Trophoblast cell (in vitro differentiated cells and primary cell): ENCODE data around the gene BZW2.

Source experiments
- DNase-seq, 2 donors: peaks; one replicate each; pipeline ENCODE4 v3.0.0-alpha.2; 2016
- H2AFZ ChIP-seq: 2 replicates; pipeline ENCODE4 v1.6.1; 2013; ENCODE audit warnings: low read length, moderate library complexity, mild to moderate bottlenecking; ENCODE audit not compliant: insufficient read depth, poor library complexity
- H2AK5ac ChIP-seq: 2 replicates; pipeline ENCODE4 v1.6.1; 2013; ENCODE audit warnings: mild to moderate bottlenecking, low read length
- H2BK120ac ChIP-seq: 2 replicates; pipeline ENCODE4 v1.6.1; 2013; ENCODE audit warnings: low read length, mild to moderate bottlenecking, moderate library complexity; ENCODE audit not compliant: insufficient read depth, poor library complexity
- H2BK12ac ChIP-seq: 2 replicates; pipeline ENCODE4 v1.6.1; 2013; ENCODE audit warnings: mild to moderate bottlenecking, low read length, moderate library complexity
- H2BK5ac ChIP-seq: 2 replicates; pipeline ENCODE4 v1.6.1; 2013; ENCODE audit warnings: low read length, low read depth, moderate library complexity, mild to moderate bottlenecking; ENCODE audit not compliant: poor library complexity
- H3K14ac ChIP-seq: 2 replicates; pipeline ENCODE4 v1.6.1; 2013; ENCODE audit warnings: mild to moderate bottlenecking, low read length
- H3K18ac ChIP-seq: 2 replicates; pipeline ENCODE4 v1.6.1; 2013; ENCODE audit warnings: mild to moderate bottlenecking, low read length
- H3K23ac ChIP-seq: 2 replicates; pipeline ENCODE4 v1.6.1; 2013; ENCODE audit warnings: low read length
- H3K27ac ChIP-seq: 2 replicates; pipeline ENCODE4 v1.5.1; 2013; ENCODE audit warnings: low read depth, mild to moderate bottlenecking, inconsistent platforms, low read length, moderate library complexity
- H3K27me3 ChIP-seq: 2 replicates; pipeline ENCODE4 v1.6.1; 2013; ENCODE audit warnings: inconsistent platforms, mild to moderate bottlenecking, low read length, moderate library complexity; ENCODE audit not compliant: insufficient read depth
- H3K36me3 ChIP-seq, 2 experiments: 1 replicate in 1 of 2; 2 replicates in 1 of 2; pipeline ENCODE4 v1.6.1; 2013; ENCODE audit warnings: low read length in 2 of 2, mild to moderate bottlenecking in 2 of 2, moderate library complexity in 1 of 2; ENCODE audit not compliant: insufficient read depth in 2 of 2, control insufficient read depth in 1 of 2
- H3K4ac ChIP-seq: 2 replicates; pipeline ENCODE4 v1.6.1; 2013; ENCODE audit warnings: low read depth, mild to moderate bottlenecking, low read length, moderate library complexity
- H3K4me1 ChIP-seq, 2 experiments: 1 replicate in 1 of 2; 2 replicates in 1 of 2; pipeline ENCODE4 v1.6.1; 2013; ENCODE audit warnings: low read length in 2 of 2, mild to moderate bottlenecking in 2 of 2, moderate library complexity in 1 of 2; ENCODE audit not compliant: insufficient read depth in 2 of 2, control insufficient read depth in 1 of 2
- H3K4me2 ChIP-seq: 2 replicates; pipeline ENCODE4 v1.6.1; 2013; ENCODE audit warnings: inconsistent platforms, mild to moderate bottlenecking, low read length, moderate library complexity
- H3K4me3 ChIP-seq: 2 replicates; pipeline ENCODE4 v1.5.1; 2013; ENCODE audit warnings: mild to moderate bottlenecking, low read depth, low read length, inconsistent platforms
- H3K79me1 ChIP-seq: one replicate; pipeline ENCODE4 v1.6.1; 2013; ENCODE audit warnings: low read length
- H3K79me2 ChIP-seq: 2 replicates; pipeline ENCODE4 v1.6.1; 2013; ENCODE audit warnings: low read length, mild to moderate bottlenecking; ENCODE audit not compliant: control insufficient read depth, insufficient read depth, poor library complexity
- H3K9ac ChIP-seq: 2 replicates; pipeline ENCODE4 v1.6.1; 2013; ENCODE audit warnings: mild to moderate bottlenecking, low read length
- H3K9me3 ChIP-seq: 2 replicates; pipeline ENCODE4 v1.6.1; 2013; ENCODE audit warnings: low read depth, mild to moderate bottlenecking, control low read depth, inconsistent platforms, low read length; ENCODE audit not compliant: insufficient read depth
- H4K12ac ChIP-seq: 2 replicates; pipeline ENCODE4 v1.6.1; 2013; ENCODE audit warnings: low read depth, mild to moderate bottlenecking, low read length, moderate library complexity
- H4K8ac ChIP-seq: 2 replicates; pipeline ENCODE4 v1.6.1; 2013; ENCODE audit warnings: low read depth, mild to moderate bottlenecking, low read length, moderate library complexity
- H4K91ac ChIP-seq: one replicate; pipeline ENCODE4 v1.6.1; 2013; ENCODE audit warnings: low read depth, mild to moderate bottlenecking, low read length, moderate library complexity
- WGBS: extraction: QIAGEN DNeasy Blood & Tissue Kit; methylation state at CpG from one replicate; pipeline ENCODE4 v1.1.7; 2013; ENCODE audit warnings: missing lambda C conversion rate; ENCODE audit not compliant: insufficient read length, insufficient coverage; ENCODE audit errors: extremely low coverage; 5-methylcytosine and 5-hydroxymethylcytosine counted together

Gene BZW2

DNA sequence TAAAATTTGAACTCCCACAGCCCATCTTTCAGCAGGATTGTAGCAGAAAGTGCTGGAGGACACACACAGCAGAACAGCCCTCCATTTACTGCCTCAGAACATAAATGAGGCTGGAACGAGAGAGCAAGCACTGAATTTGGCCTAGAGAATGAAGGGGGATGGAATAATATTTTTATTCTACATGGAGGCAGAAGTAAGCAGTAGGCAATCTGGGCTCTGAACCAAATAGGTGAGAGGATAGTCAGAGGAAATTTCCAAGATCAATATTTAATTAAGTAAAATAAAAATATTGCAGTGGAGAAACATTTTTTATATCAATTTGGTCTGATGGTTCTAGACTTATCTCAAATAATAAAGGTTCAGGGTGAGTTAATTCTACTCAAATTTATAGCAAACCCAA is 78.4 kb downstream of the BZW2 start:
- no peak overlapping the region for H2BK120ac ChIP-seq
- H2AFZ ChIP-seq = no peak overlapping the region
- H3K4ac ChIP-seq = no peak overlapping the region
- H2BK12ac ChIP-seq = no peak overlapping the region
- no peak overlapping the region for H2AK5ac ChIP-seq
- no peak overlapping the region for H3K18ac ChIP-seq
- no peak overlapping the region for H4K91ac ChIP-seq
- no peak overlapping the region for H3K27ac ChIP-seq
- no peaks in the 10 kb centered on the region for H3K79me2 ChIP-seq
- H4K8ac ChIP-seq = no peak overlapping the region
- no peak overlapping the region for H3K4me3 ChIP-seq
- no peak overlapping the region for H2BK5ac ChIP-seq
- no peaks in the 10 kb centered on the region for H3K4me1 ChIP-seq
- H3K27me3 ChIP-seq = no peaks in the 10 kb centered on the region
- H3K4me2 ChIP-seq = no peak overlapping the region
- no peak overlapping the region for H4K12ac ChIP-seq
- H3K9me3 ChIP-seq = no peaks in the 10 kb centered on the region
- no peak overlapping the region for H3K23ac ChIP-seq
- DNase-seq = no peak
- H3K14ac ChIP-seq = no peak overlapping the region
- H3K36me3 ChIP-seq = peaks cover 0 to 2% of the 10 kb centered on the region in 2 experiments
- no peak overlapping the region for H3K9ac ChIP-seq
- no peaks in the 10 kb centered on the region for H3K79me1 ChIP-seq
- no CpG with 5 or more reads among the region's 1 CpG for WGBS

DNA sequence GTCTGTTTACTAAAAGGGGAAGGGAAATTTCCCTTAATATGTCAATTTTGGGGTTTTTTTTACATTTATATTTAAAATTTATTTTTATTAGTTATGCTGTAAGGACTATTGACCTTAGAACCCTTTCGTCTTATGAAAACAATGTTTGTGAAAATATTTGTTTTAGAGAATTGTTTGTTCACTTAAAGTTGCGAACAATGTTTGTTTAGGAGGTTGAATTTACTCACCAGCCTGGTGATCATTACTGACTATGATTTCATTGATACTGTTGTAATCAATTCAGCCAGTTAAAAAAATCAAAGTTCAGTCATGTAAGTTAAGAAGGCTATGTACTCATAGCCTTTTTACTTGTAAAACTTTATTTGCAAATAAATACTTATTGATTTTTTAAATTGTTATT is 80.2 kb downstream of the BZW2 start:
- H3K36me3 ChIP-seq = peaks cover 0 to 4% of the 10 kb centered on the region in 2 experiments
- H4K8ac ChIP-seq = no peak overlapping the region
- H3K79me2 ChIP-seq = no peaks in the 10 kb centered on the region
- H3K23ac ChIP-seq = no peak overlapping the region
- no peaks in the 10 kb centered on the region for H3K79me1 ChIP-seq
- no peak overlapping the region for H3K4me3 ChIP-seq
- H3K18ac ChIP-seq = no peak overlapping the region
- H2BK5ac ChIP-seq = no peak overlapping the region
- no peak overlapping the region for H3K9ac ChIP-seq
- no peaks in the 10 kb centered on the region for H3K9me3 ChIP-seq
- no peak overlapping the region for H2AFZ ChIP-seq
- no peak overlapping the region for H2BK120ac ChIP-seq
- no peak overlapping the region for H3K14ac ChIP-seq
- peaks cover 3 to 4% of the 10 kb centered on the region in 2 experiments for H3K4me1 ChIP-seq
- H2BK12ac ChIP-seq = no peak overlapping the region
- no peak overlapping the region for H4K12ac ChIP-seq
- DNase-seq = no peak
- H3K4ac ChIP-seq = no peak overlapping the region
- H3K4me2 ChIP-seq = no peak overlapping the region
- H3K27me3 ChIP-seq = no peaks in the 10 kb centered on the region
- no peak overlapping the region for H2AK5ac ChIP-seq
- no CpG with 5 or more reads among the region's 2 CpGs for WGBS
- H3K27ac ChIP-seq = no peak overlapping the region
- H4K91ac ChIP-seq = no peak overlapping the region

DNA sequence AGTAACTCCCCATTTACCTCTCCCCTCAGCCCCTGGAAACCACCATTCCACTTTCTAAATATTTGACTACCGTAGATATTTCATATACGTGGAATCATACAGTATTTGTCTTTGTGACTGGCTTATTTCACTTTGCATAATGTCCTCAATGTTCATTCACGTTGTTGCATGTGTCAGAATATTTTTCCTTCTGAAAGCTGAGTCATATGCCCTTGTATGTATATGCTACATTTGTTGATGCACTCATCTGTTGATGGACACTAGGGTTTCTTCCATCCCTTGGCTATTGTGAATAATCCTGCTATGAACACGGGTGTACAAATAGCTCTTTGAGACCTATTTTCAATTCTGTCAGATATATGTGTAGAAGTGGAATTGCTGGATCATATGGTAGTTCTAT is 81.8 kb downstream of the BZW2 start:
- Histone ChIP-seq H2AFZ (no peak overlapping the region), H2BK120ac (no peak overlapping the region), H3K27me3 (no peaks in the 10 kb centered on the region), H4K91ac (no peak overlapping the region), H3K14ac (no peak overlapping the region), H3K27ac (no peak overlapping the region), H4K12ac (no peak overlapping the region), H3K18ac (no peak overlapping the region), H2BK12ac (no peak overlapping the region), H3K79me2 (no peaks in the 10 kb centered on the region), H3K36me3 (peaks cover 0 to 4% of the 10 kb centered on the region in 2 experiments), H2AK5ac (no peak overlapping the region), H3K4me3 (no peak overlapping the region), H3K79me1 (no peaks in the 10 kb centered on the region), H3K9me3 (no peaks in the 10 kb centered on the region), H3K4me2 (no peak overlapping the region), H3K4me1 (peaks cover 3 to 6% of the 10 kb centered on the region in 2 experiments), H4K8ac (no peak overlapping the region), H3K9ac (no peak overlapping the region), H3K23ac (no peak overlapping the region), H2BK5ac (no peak overlapping the region), H3K4ac (no peak overlapping the region)
- DNase-seq = no peak
- no CpG with 5 or more reads among the region's 4 CpGs for WGBS

DNA sequence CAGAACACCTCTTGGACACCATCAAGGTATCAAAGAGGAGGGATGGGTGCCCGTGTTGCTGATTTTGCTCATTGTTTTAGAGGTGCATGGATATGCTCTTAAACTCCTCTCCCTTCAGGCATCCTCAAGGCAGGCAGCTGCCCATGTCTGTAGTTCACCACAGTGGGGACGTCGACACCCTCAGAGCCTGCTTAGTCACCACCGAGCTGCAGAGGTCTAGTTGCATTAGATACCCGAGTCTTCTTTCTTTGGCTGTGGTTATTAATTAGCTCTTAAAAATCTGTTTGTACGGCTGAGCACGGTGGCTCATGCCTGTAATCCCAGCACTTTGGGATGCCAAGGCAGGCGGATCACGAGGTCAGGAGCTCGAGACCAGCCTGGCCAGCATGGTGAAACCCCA is 82.8 kb downstream of the BZW2 start:
- Histone ChIP-seq H3K4me2 (no peak overlapping the region), H3K79me2 (no peaks in the 10 kb centered on the region), H4K91ac (no peak overlapping the region), H3K27ac (no peak overlapping the region), H3K4me1 (peaks cover 3 to 6% of the 10 kb centered on the region in 2 experiments), H3K23ac (no peak overlapping the region), H3K4ac (no peak overlapping the region), H3K14ac (no peak overlapping the region), H2AFZ (no peak overlapping the region), H3K36me3 (peaks cover 0 to 4% of the 10 kb centered on the region in 2 experiments), H2BK120ac (no peak overlapping the region), H3K9me3 (no peaks in the 10 kb centered on the region), H3K9ac (no peak overlapping the region), H3K27me3 (no peaks in the 10 kb centered on the region), H4K12ac (no peak overlapping the region), H3K4me3 (no peak overlapping the region), H2AK5ac (no peak overlapping the region), H4K8ac (no peak overlapping the region), H2BK5ac (no peak overlapping the region), H3K18ac (no peak overlapping the region), H2BK12ac (no peak overlapping the region), H3K79me1 (no peaks in the 10 kb centered on the region)
- no peak for DNase-seq
- WGBS = no CpG with 5 or more reads among the region's 10 CpGs
